KBM-7 (cell line): Measurements from ENCODE around the gene MAPK12.

Experiments used
- DNase-seq: peaks from one replicate; pipeline ENCODE4 v3.0.0-alpha.2; 2015
- in situ Hi-C: fragments of 300-500 bp; cut with MboI; formaldehyde crosslinking; loops from 2 replicates; pipeline ENCODE4 v1.14.3; 2020; ENCODE audit warnings: low sequenced_read_pairs, low pct_unique_long_range_greater_than_20kb, mixed read lengths

MAPK12 gene

GRCh38 chr22:50261615-50262459 lies at the start of gene MAPK12:
Gene MAPK12 (minus strand): TSS chr22:50261683. CDS start chr22:50261509, 174 bp downstream.
- DNase-seq, result no peak

GRCh38 chr22:50310949-50311444 lies 49.5 kb upstream of the MAPK12 start:
- in situ Hi-C loops, result no loop called here
- no peak for DNase-seq

More at GRCh38 chr22:50261615-50262459, at the start of gene MAPK12:
- in situ Hi-C loops, result no loop called here

GRCh38 chr22:50310031-50310722 lies 48.7 kb upstream of the MAPK12 start:
- no peak for DNase-seq
- in situ Hi-C loops, result no loop called here

- in situ Hi-C loops, result no loop called here
- no peak for DNase-seq
These were observed 48.1 kb upstream of the MAPK12 start for GRCh38 chr22:50309601-50309991.

GRCh38 chr22:50308986-50309600 lies 47.6 kb upstream of the MAPK12 start:
- in situ Hi-C loops, result no loop called here
- no peak for DNase-seq

GRCh38 chr22:50308597-50308935 lies 47.1 kb upstream of the MAPK12 start:
- DNase-seq, result peak; percentile 85

GRCh38 chr22:50307890-50308596 lies 46.6 kb upstream of the MAPK12 start:
- DNase-seq, result no peak

More at GRCh38 chr22:50308597-50308935, 47.1 kb upstream of the MAPK12 start:
- in situ Hi-C loops, result no loop called here

GRCh38 chr22:50306753-50307749 lies 45.6 kb upstream of the MAPK12 start, which contains the start of gene PLXNB2:
Gene PLXNB2 (minus strand): TSS chr22:50307646. CDS start chr22:50290584, 17,062 bp downstream.
- peak; percentile 81 for DNase-seq
- in situ Hi-C loops, result no loop called here

More at GRCh38 chr22:50307890-50308596, 46.6 kb upstream of the MAPK12 start:
- in situ Hi-C loops, result no loop called here

- in situ Hi-C loops, result no loop called here
- DNase-seq, result peak; percentile 98
These were observed 44.6 kb upstream of the MAPK12 start for GRCh38 chr22:50305923-50306566.

- no peak for DNase-seq
- in situ Hi-C loops, result no loop called here
These were observed 44.0 kb upstream of the MAPK12 start for GRCh38 chr22:50305393-50305922.

- peak; percentile 72 for DNase-seq
- in situ Hi-C loops, result no loop called here
These were observed 43.3 kb upstream of the MAPK12 start for GRCh38 chr22:50304528-50305392.

- DNase-seq, result peak; percentile 64
- in situ Hi-C loops, result no loop called here
These were observed 42.5 kb upstream of the MAPK12 start for GRCh38 chr22:50303848-50304527.

GRCh38 chr22:50303515-50303847 lies 42.0 kb upstream of the MAPK12 start:
- DNase-seq, result no peak
- in situ Hi-C loops, result no loop called here

GRCh38 chr22:50302564-50302963 lies 41.1 kb upstream of the MAPK12 start:
- DNase-seq, result no peak

GRCh38 chr22:50302041-50302541 lies 40.6 kb upstream of the MAPK12 start:
- in situ Hi-C loops, result no loop called here
- no peak for DNase-seq

More at GRCh38 chr22:50302564-50302963, 41.1 kb upstream of the MAPK12 start:
- in situ Hi-C loops, result no loop called here

GRCh38 chr22:50301581-50301991 lies 40.1 kb upstream of the MAPK12 start:
- DNase-seq, result no peak
- in situ Hi-C loops, result no loop called here
